HUES6 (cell line): ENCODE measurements around the gene C2orf68.
A peak's percentile ranks its signal among the peaks of the same experiment; 100 is the strongest.
"Not testable (repeated sequence)": the region's sequence is repeated elsewhere in the genome, so short reads cannot be mapped to it uniquely, and the experiment has no call there.

Experiments
- H3K27ac ChIP-seq: 2 replicates; pipeline ENCODE4 v1.7.0; 2013; ENCODE audit warnings: low read depth, mild to moderate bottlenecking, low read length, inconsistent platforms
- H3K27me3 ChIP-seq: 2 replicates; pipeline ENCODE4 v1.6.1; 2013; ENCODE audit warnings: low read length; ENCODE audit not compliant: control insufficient read depth, insufficient read depth
- H3K36me3 ChIP-seq: 2 replicates; pipeline ENCODE4 v1.6.1; 2013; ENCODE audit warnings: low read length; ENCODE audit not compliant: control insufficient read depth, insufficient read depth
- H3K4me1 ChIP-seq: 2 replicates; pipeline ENCODE4 v1.6.1; 2013; ENCODE audit warnings: low read length; ENCODE audit not compliant: control insufficient read depth, insufficient read depth
- H3K4me3 ChIP-seq: 2 replicates; pipeline ENCODE4 v1.5.1; 2013; ENCODE audit warnings: low read depth, low read length
- H3K9ac ChIP-seq: one replicate; pipeline ENCODE4 v1.6.1; 2013; ENCODE audit warnings: mild to moderate bottlenecking, low read length
- H3K9me3 ChIP-seq: 2 replicates; pipeline ENCODE4 v1.6.1; 2013; ENCODE audit warnings: low read depth, low read length; ENCODE audit not compliant: control insufficient read depth, insufficient read depth

C2orf68 gene

GRCh38 chr2:85578243-85579180 lies 33.4 kb downstream of the C2orf68 start:
- Histone ChIP-seq H3K4me3 (peak overlapping the region; percentile 68), H3K9me3 (no peaks in the 10 kb centered on the region), H3K4me1 (peaks cover 31% of the 10 kb centered on the region), H3K27ac (peak overlapping the region; percentile 85; the same call in 1 of the 2 replicates), H3K36me3 (peaks cover 13% of the 10 kb centered on the region), H3K27me3 (peaks cover under 1% of the 10 kb centered on the region; the same call in 1 of the 2 replicates), H3K9ac (peak overlapping the region; percentile 72)

- H3K9ac ChIP-seq: peak within 1 kb of the TSS; percentile 72
- H3K36me3 ChIP-seq: peaks cover 13% of the 10 kb centered on the region
- H3K27me3 ChIP-seq: 0 out of 2 replicates have a peak, but pooled peaks cover 2% of the 10 kb centered on the region
- peak within 1 kb of the TSS; percentile 85; the same call in 1 of the 2 replicates for H3K27ac ChIP-seq
- H3K4me1 ChIP-seq: peaks cover 33% of the 10 kb centered on the region
- H3K9me3 ChIP-seq: no peaks in the 10 kb centered on the region
- peak within 1 kb of the TSS; percentile 68 for H3K4me3 ChIP-seq
Observed at GRCh38 chr2:85577386-85578242, 34.3 kb downstream of the C2orf68 start, which contains the start of gene VAMP8. TSS of gene VAMP8 (plus strand) at chr2:85577586. CDS start at chr2:85577647, 61 bp downstream.

GRCh38 chr2:85577063-85577385 lies 34.8 kb downstream of the C2orf68 start:
- Histone ChIP-seq H3K27me3 (0 out of 2 replicates have a peak, but pooled peaks cover 7% of the 10 kb centered on the region), H3K27ac (no peak overlapping the region), H3K4me1 (peaks cover 36% of the 10 kb centered on the region), H3K4me3 (peak overlapping the region; percentile 68), H3K9me3 (no peaks in the 10 kb centered on the region), H3K36me3 (peaks cover 8% of the 10 kb centered on the region), H3K9ac (peak overlapping the region; percentile 72)

- no peak overlapping the region for H3K4me3 ChIP-seq
- no peaks in the 10 kb centered on the region for H3K9me3 ChIP-seq
- H3K4me1 ChIP-seq: peaks cover 36% of the 10 kb centered on the region
- no peak overlapping the region for H3K9ac ChIP-seq
- no peak overlapping the region for H3K27ac ChIP-seq
- no peaks in the 10 kb centered on the region for H3K36me3 ChIP-seq
- H3K27me3 ChIP-seq: peaks cover 20% of the 10 kb centered on the region
Observed at GRCh38 chr2:85575739-85576138, 36.1 kb downstream of the C2orf68 start.

GRCh38 chr2:85566265-85566664 lies 45.6 kb downstream of the C2orf68 start:
- H3K9me3 ChIP-seq: no peaks in the 10 kb centered on the region
- no peak overlapping the region for H3K4me3 ChIP-seq
- peaks cover 16% of the 10 kb centered on the region for H3K27me3 ChIP-seq
- no peaks in the 10 kb centered on the region for H3K4me1 ChIP-seq
- no peak overlapping the region for H3K9ac ChIP-seq
- no peak overlapping the region for H3K27ac ChIP-seq
- H3K36me3 ChIP-seq: no peaks in the 10 kb centered on the region

GRCh38 chr2:85564144-85564563 lies 47.7 kb downstream of the C2orf68 start:
- no peaks in the 10 kb centered on the region; the same call in 1 of the 2 replicates for H3K27me3 ChIP-seq
- no peak overlapping the region for H3K4me3 ChIP-seq
- H3K9ac ChIP-seq: no peak overlapping the region
- H3K9me3 ChIP-seq: no peaks in the 10 kb centered on the region
- H3K36me3 ChIP-seq: peaks cover under 1% of the 10 kb centered on the region
- no peak overlapping the region for H3K27ac ChIP-seq
- peaks cover 3% of the 10 kb centered on the region; the same call in 1 of the 2 replicates for H3K4me1 ChIP-seq

- Histone ChIP-seq H3K9me3 (no peaks in the 10 kb centered on the region), H3K4me3 (peak within 1 kb of the TSS; percentile 90), H3K9ac (peak within 1 kb of the TSS; percentile 90), H3K4me1 (peaks cover 3% of the 10 kb centered on the region; the same call in 1 of the 2 replicates), H3K36me3 (peaks cover 23% of the 10 kb centered on the region), H3K27me3 (no peaks in the 10 kb centered on the region), H3K27ac (peak within 1 kb of the TSS; percentile 59)
Observed at GRCh38 chr2:85561280-85562212, 50.3 kb downstream of the C2orf68 start, which contains the start of gene GGCX. TSS of gene GGCX (minus strand) at chr2:85561493. CDS start at chr2:85561428, 65 bp downstream.

GRCh38 chr2:85560812-85561279 lies 51.0 kb downstream of the C2orf68 start:
- H3K27ac ChIP-seq: peak overlapping the region; percentile 5; the same call in 1 of the 2 replicates
- peaks cover 30% of the 10 kb centered on the region for H3K36me3 ChIP-seq
- peak overlapping the region; percentile 82 for H3K9ac ChIP-seq
- H3K4me3 ChIP-seq: peak overlapping the region; percentile 90
- no peaks in the 10 kb centered on the region for H3K27me3 ChIP-seq
- H3K9me3 ChIP-seq: no peaks in the 10 kb centered on the region
- H3K4me1 ChIP-seq: peaks cover 3% of the 10 kb centered on the region; the same call in 1 of the 2 replicates

GRCh38 chr2:85560403-85560726 lies 51.5 kb downstream of the C2orf68 start:
- H3K9me3 ChIP-seq, H3K27me3 ChIP-seq, H3K4me1 ChIP-seq, H3K27ac ChIP-seq: not testable (repeated sequence)
- peak overlapping the region; percentile 90 for H3K4me3 ChIP-seq
- peaks cover 35% of the 10 kb centered on the region for H3K36me3 ChIP-seq
- peak overlapping the region; percentile 82 for H3K9ac ChIP-seq

- peaks cover 55% of the 10 kb centered on the region for H3K36me3 ChIP-seq
- H3K4me1 ChIP-seq: peaks cover 3% of the 10 kb centered on the region; the same call in 1 of the 2 replicates
- H3K9me3 ChIP-seq: no peaks in the 10 kb centered on the region
- no peak overlapping the region for H3K4me3 ChIP-seq
- H3K27me3 ChIP-seq: no peaks in the 10 kb centered on the region
- no peak overlapping the region for H3K27ac ChIP-seq
- no peak overlapping the region for H3K9ac ChIP-seq
Observed at GRCh38 chr2:85558160-85558559, 53.7 kb downstream of the C2orf68 start.
